ENCODE results near the gene LHX2. TPM values are rescaled to one million over a fixed set of nuclear protein-coding genes. Genes with fewer than 3 reads are reported as not detected.

The LHX2 gene
- total RNA-seq, 4 donors from 2014 or later, result not detected

DNA sequence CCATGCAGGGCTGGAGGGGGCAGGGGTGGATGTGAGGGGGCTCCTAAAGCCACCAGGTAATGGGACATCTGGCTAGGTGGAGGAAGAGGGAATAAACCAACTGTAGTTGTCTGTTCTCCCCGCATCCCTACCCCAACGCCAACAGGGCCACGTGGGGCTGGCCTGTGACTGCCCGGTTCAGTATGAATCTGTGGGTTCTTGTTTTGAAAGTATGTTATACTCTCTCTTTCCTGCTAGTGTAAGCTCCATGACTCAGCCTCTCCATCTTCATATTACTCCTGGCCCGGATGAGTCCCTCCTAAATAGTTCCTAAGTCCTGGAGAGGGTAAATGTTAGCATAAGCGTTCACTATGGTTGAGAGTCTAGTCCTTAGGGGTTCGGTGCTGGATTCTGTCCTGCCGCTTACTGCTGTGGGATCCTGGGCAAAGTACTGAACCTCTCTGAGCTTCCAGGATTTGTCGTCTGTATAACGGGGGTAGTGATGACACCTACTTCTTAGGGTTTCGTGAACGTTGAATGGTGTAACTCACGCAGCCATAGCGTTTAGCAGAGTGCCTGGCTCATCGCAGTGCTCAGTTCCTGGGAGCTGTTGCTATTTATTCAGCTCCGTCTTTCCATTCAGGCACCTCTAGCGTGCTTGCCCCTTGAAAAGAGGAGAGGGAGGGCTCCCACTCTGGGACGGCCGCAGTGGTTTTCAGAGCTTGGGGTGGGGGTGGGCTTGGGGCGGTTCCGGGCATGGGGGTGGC is 28.8 kb downstream of the LHX2 start:
- TF ChIP-seq, protein P1, sequence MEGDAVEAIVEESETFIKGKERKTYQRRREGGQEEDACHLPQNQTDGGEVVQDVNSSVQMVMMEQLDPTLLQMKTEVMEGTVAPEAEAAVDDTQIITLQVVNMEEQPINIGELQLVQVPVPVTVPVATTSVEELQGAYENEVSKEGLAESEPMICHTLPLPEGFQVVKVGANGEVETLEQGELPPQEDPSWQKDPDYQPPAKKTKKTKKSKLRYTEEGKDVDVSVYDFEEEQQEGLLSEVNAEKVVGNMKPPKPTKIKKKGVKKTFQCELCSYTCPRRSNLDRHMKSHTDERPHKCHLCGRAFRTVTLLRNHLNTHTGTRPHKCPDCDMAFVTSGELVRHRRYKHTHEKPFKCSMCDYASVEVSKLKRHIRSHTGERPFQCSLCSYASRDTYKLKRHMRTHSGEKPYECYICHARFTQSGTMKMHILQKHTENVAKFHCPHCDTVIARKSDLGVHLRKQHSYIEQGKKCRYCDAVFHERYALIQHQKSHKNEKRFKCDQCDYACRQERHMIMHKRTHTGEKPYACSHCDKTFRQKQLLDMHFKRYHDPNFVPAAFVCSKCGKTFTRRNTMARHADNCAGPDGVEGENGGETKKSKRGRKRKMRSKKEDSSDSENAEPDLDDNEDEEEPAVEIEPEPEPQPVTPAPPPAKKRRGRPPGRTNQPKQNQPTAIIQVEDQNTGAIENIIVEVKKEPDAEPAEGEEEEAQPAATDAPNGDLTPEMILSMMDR (IDR thresholded peaks at IDR 0.05; ENCODE audit: low read depth), result no peak

DNA sequence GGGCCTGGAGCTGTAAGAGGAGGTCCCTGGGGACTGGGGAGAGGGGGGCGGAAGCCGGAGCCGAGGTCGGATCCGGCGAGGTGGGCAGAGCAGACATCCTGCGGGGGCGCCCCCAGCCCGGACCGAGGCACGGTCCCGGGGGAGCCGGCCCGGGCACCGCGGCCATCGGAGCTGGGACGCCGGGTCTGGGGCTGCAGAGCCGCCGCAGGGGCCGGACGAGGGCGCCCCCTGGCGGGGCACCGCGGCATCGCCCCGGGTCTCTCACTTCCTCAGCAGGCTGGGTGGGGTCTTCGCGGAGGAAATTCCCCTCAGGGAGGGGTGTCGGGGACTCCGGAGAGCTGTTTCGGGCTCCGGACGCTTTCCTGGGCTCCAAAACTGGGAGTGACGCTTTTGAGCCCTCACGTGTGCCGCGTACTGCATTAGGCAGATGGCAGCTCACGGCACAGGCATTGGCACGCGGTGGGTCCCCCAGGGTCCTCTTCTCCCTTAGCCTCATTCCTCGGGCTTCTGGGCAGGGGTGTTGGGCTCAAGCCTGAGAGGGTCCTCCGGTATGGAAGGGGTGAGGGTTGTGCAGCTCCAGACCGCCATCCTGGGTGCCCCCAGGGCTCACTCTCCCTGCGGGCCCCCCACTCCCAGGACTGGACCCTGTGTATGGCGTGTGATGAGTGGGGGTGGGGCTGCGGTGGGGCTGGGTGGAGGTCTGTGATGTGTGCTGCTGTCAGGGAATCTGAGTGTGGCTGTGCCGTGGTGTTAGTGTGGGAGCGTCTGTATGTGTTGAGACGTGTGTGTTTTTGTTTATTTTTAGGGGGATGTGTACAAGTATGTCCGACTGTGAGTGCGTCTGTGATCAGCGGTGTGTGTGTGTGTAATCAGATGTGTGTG is 29.6 kb downstream of the LHX2 start:
- TF ChIP-seq, protein P1 (IDR thresholded peaks at IDR 0.05; ENCODE audit: low read depth), result no peak

DNA sequence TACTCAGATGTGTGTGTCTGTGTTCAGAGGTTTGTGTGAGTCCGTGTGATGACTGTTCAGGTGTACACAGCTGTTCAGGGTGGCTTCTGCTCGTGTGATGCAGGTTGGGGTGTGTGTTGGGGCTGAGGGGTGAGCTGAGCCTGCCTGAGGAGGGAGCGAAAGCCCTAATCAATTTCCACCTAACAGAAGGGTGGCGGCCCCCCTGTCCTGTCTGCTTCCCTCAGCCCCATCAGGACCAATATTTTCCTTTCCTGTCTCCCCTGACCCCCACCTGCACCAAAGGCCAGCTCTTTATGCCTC is 30.2 kb downstream of the LHX2 start:
- TF ChIP-seq, protein P1 (IDR thresholded peaks at IDR 0.05; ENCODE audit: low read depth), result no peak

DNA sequence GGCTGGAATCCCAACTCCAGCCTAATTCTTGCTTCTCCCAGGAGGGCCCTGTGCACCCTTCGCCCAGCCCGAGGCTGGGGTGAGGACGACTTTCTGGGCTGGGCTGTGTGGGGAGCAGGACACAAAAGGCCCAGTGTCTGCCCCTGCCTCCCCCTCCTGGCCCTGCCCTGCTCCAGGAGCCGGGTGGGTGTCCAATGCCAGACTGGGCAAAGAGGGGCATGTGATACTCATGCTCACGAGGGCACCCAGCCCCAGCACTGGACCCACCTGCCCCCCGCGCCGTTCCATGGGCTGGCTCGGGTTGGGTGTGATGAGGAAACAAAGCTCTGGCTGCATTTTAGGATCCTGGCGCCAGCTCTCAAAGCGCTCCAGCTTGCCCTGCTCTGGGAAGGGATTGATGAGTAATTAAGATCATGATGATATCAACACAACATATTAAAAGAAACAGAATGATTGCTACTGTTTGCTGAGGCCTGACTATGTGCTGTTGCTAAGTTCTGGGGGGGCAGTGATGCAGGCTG is 30.7 kb downstream of the LHX2 start:
- TF ChIP-seq, protein P1 (IDR thresholded peaks at IDR 0.05; ENCODE audit: low read depth), result no peak

DNA sequence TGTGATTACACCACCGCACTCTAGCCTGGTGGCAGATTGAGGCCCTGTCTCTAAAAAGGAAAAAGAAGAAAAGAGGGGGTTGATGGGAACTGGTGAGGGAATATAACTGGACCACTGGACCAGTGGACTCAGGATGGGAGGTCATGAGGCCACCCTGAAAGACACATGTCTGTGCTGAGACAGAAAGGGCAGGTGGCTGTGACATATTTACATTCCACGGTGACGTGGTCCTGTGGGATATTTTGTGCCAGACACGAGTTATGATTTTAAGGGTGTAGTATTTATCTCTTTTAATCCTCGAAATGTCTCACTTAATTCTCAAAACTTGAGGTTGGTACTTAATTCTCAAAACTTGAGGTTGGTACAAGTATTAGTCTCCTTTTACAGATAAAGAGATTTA is 32.9 kb downstream of the LHX2 start:
- TF ChIP-seq, protein P1 (IDR thresholded peaks at IDR 0.05; ENCODE audit: low read depth), result no peak

DNA sequence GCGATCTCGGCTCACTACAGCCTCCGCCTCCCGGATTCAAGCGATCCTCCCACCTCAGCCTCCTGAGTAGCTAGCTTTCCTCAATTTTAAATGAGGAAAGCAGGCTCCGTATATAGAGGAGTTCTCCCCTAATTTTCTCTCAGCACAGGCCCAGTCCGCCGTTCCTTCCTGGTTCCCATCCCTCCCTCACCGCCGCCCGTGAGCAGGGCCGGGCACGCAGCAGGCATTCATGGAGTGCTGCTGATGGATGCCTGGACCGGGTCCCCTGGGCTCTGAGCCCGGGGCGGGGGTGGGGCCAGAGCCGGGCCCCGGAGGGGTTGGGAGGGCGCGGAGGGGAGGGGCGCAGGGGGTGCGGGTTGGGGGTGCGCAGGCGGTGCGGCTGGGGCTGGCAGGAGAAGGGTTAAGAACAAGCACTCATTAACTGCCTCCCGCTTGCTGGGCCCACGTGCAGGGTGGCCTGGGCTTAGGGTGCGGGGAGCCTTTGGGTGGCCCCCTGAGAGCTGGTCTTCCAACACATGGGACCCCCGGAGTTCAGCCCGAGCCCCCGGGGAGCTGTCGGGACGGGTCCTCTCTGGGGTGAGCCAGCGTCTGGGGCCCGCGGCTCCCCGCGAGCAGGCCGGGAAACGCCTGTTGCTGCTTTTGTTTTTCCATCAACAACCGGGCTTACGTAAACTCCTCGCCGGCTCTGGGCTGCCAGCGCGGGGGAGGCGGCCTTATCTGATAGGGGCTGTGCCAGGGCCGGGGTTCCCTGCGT is 33.7 kb downstream of the LHX2 start:
- TF ChIP-seq, protein P1 (IDR thresholded peaks at IDR 0.05; ENCODE audit: low read depth), result no peak

DNA sequence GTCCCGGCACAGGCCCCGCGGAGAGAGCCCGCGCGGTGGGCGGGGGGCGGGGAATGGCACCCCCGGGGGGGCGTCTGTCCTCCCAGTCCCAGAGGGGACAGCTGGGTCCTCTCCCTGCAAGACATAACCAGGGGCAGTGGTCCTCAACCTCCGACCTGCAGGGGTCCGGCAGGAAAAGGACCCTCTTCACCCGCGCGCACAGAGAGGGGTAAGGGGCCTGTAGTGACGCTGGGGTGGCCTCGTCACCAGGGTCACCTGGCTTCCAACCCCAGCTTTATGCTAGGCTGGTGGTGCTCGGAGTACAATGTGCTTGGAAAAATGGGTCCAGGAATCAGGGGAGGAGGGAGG is 34.2 kb downstream of the LHX2 start:
- TF ChIP-seq, protein P1 (IDR thresholded peaks at IDR 0.05; ENCODE audit: low read depth), result no peak

Data from subcutaneous adipose tissue (tissue), 4 donors.